TTC549 (cell line): Measurements from ENCODE around the gene TKT.

Experiments used
- FAIRE-seq: peaks from 2 replicates; lab custom pipeline; 2012; peaks lifted over from hg19 to GRCh38; lab: Jason Lieb, UNC

TKT gene

DNA sequence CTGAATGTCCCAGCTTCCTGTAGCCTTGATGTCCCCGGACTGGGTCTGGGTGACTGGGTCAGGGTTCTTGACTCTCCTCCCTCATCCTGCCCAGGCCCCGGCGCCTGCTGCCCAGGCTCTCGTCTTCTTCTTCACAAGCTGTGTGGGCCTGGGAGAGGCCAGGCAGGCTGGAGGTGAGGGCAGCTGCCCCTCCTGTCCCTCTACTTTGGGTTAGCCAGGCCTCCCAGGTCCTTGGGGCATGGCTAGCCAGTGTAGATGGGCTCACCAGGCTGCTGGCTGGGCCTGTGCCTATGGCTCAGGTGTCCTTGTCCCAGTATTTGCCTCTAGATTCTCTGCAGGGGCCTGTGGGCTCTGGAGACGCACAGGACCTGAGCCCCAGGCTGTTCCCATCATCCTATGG is 31.8 kb downstream of the TKT start:
- FAIRE-seq = no peak

DNA sequence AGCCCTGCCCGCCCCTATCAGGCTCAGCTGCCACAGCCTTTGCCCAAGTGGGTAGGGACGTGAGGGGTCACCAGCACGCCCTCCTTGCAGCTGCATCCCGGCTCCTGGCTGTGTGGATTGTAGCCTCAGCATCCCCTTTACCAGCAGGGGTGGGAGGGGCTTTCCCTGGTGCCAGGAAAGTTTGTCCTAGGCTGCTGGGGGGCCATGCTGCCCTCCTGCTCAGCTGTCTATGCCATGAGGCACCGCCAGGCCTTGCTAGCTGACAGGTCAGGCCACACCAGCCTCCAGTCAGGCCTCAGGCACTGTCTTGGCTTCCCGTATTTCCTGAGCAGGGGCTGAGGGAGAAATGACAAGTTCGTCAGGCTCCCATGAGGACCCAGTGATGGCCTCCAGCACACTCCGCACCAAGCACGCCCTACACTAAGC is 32.3 kb downstream of the TKT start:
- no peak for FAIRE-seq

DNA sequence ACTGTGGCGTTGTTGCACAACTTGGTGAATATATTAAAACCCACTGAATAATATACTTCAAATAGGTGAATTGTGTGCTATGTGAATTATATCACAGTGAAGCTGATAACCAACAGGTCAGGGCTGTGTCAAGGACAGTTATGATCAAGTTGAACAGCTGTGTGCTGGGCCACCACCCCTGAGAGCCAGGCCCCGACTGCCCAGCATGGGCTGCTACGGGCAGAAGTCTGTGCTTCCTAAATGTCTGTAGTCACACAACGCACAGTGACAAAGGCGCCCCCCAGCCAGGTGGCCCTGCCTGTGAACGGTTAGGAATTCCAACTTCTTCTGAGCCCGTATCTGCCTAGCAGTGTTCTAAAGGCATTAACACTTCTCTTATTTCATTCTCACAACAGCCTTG is 32.8 kb downstream of the TKT start:
- no peak for FAIRE-seq

DNA sequence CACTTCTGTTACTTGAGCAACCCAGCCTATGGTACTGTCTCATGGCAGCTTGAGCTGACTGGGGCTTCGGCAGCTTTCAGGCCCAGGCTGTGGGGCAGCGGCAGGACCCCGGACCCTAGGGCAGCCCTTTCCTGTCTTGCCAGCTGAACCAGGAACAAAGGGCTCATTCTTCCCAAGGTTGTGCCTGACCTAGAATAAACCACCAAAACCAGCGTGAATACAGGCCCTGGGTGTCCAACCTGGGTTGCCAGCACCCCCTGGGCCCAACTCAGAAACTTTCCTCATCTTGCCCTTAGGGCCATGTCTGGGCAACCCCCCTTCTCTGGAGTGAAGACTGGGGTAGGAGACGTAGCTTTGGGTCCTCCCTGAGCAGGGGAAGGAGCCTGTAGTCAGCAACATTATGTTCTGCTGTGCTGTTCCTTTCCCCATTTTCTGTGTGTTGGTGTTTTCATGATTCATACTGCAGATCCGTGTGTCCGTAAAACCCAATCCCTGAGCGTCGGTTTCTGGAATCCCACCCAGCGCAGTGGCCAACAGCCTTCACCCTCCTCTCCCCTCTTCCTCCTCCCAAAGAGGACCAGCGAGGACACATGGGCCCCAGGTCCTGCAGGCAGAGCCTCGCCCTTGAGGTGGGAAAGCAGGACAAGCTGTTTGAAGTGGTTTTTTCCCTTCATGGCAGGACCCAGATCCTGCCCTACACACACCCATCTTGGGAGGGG is 33.5 kb downstream of the TKT start:
- no peak for FAIRE-seq

DNA sequence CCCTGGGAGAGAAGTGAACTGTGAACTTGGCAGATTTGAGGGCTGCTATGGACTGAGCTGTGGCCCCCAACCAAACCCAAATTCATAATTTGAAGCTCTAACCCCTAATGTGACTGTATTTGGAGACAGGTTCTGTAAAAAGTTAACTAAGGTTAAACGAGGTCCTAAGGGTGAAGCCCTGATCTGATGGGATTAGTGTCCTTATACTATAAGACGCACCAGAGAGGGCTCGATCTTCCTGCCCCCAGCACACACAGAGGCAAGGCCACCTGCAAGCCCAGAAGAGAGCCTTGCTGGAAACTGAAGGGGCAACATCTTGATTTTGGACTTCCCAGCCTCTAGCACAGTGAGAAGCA is 34.0 kb downstream of the TKT start:
- no peak for FAIRE-seq

DNA sequence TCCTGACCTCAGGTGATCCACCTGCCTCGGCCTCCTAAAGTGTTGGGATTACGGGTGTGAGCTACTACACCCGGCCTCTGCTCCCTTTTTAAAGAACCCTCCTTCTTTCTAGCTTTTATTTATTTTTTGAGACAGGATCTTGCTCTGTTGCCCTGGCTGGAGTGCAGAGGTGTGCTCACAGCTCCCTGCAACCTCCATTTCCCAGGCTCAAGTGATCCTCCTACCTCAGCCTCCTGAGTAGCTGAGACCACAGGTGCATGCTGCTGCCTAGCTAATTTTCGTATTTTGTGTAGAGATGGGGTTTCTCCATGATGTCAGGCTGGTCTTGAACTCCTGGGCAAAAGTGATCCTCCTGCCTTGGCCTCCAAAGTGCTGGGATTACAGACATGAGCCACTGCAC is 34.5 kb downstream of the TKT start:
- no peak for FAIRE-seq

DNA sequence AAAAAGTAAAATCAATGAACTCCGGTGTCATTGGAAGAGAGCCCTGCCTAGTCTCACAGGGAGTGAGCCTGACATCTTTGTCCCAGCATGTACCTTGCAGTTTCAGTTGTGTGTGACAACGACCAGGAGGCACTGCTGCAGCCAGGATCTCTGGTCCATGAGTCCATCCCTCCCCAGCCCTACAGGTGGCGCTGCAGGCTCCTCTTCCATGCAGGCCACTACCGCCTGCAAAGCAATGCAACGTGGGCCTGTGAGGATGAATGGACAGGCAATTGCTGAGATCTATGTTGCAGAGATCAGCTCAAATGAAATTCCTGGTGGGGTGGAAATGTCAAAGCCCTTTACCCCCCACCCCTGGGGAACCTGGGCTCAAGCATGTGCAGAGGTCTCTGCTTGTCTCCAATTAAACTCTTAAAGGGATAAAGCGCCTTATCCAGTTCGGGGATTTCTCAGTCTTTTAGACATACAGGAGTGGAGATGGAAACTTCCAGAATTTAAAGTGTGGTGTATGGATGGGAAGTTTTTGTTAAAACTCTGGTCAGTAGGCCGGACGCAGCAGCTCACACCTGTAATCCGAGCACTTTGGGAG is 35.8 kb downstream of the TKT start:
- FAIRE-seq = peak; percentile 69

DNA sequence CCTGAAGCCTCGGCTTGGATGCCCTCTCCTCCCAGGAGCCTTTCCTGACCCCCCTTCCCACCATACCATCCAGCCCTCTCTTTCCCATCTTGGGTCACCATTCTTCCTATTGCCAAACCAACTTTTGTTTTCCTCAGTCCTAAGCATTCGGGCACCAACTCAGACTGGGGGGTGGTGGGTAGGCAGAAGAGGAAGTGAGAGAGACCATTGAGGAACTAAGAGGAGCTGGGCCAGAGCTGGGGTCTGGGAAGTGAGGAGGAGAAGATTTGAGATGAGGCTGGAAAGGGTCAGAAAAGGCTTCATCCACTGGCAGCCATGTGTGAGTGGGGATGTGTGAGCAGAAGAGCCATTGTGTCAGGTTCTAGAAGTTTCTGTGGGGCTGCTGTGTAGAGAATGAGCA is 37.7 kb downstream of the TKT start:
- FAIRE-seq = no peak

DNA sequence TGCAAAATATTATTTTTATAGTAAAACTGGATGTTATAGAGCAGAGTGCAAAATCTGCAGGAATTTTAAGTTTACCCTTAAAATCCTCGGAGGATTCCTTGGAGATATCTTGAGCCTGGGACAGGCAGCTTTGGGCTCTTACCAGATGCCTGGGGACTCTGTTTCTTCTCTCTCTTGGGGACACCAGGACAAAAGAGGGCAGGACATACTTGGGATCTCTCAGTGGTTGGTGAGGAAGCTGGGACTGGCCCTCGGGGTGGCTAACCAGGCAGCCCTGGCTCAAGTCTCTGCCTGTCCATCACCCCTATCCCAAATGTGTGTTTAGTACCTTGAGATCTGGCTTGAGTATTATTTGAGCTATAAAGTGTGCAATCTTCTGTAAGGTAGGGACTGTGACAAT is 38.6 kb downstream of the TKT start:
- FAIRE-seq = no peak

DNA sequence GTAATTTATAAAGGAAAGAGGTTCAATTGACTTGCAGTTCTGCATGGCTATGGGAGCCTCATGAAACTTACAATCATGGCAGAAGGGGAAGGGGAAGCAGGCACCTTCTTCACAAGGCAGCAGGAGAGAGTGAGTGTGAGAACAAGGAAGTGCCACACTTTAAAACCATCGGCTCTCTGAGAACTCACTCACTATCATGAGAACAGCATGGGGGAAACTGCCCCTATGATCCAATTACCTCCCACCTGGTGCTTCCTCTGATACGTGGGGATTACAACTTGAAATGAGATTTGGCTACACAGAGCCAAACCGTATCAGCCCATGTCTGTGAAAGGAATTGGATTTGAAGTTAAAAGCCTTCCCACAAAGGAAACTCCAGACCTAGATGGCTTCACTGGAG is 39.1 kb downstream of the TKT start:
- no peak for FAIRE-seq

DNA sequence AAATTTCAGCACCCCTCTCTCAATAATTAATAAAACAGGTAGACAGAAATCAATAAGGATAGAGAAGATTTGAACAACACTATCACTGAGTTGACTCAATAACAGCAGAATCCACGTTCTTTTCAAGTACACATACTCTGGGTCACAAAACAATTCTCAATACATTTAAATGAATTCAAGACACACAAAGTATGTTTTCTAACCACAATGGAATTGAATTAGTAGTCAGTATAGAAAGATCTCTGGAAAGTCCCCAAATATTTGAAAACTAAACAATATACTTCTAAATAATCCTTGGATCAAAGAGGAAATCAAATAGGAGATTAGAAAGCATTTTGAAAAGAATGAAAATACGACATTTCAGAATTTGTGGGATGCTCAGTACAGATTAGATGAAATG is 40.0 kb downstream of the TKT start:
- FAIRE-seq = no peak

DNA sequence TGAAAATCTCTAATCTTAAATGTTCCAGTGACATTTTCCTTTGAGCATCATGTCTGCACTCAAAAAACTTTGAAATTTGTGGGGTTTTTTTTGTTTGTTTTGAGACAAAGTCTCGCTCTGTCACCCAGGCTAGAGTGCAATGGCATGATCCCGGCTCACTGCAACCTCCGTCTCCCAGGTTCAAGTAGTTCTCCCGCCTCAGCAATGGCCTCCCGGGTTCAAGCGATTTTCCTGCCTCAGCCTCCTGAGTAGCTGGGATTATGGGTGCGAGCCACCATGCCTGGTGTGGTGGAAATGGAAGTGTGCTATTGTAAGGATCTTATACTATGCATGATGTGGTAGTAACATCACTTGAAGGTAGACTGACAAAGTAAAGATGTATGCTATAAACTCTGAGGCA is 42.5 kb downstream of the TKT start:
- no peak for FAIRE-seq

DNA sequence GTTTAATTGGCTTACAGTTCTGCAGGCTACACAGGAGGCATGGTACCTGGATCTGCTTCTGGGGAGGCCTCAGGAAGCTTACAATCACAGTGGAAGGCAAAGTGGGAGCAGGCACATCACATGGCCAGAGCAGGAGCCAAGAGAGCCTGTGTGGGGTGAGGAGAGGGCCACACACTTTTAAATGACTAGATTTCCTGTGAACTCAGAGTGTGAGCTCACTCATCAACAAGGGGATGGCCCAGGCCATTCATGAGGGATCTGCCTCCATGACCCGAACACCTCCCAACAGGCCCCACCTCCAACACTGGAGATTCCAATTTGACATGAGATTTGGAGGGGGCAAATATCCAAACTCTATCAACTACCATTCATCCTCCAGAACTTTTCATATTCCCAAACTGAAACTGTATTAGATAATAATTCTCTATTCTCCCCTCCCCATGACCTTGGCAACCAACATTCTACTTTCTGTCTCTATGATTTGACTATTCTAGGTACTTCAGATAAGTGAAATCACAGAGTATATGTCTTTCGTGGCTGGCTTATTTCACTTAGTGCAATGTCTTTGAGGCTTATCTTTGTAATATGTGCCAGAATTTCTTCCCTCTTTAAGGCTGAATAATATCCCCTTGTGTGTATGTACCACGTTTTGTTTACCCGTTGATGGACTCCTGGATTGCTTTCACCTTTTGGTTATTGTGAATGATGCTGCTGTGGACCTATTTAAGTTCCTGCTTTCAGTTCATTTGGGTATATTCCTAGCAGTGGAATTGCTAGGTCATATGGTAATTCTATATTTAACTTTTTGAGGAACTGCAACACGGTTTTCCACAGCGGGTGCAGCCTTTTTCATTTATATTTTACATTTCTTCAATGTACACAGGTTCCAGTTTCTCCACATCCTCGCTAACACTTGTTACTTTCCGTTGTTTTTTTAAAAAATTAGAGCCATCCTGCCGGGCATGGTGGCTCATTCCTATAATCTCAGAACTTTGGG is 43.8 kb downstream of the TKT start:
- FAIRE-seq = no peak

DNA sequence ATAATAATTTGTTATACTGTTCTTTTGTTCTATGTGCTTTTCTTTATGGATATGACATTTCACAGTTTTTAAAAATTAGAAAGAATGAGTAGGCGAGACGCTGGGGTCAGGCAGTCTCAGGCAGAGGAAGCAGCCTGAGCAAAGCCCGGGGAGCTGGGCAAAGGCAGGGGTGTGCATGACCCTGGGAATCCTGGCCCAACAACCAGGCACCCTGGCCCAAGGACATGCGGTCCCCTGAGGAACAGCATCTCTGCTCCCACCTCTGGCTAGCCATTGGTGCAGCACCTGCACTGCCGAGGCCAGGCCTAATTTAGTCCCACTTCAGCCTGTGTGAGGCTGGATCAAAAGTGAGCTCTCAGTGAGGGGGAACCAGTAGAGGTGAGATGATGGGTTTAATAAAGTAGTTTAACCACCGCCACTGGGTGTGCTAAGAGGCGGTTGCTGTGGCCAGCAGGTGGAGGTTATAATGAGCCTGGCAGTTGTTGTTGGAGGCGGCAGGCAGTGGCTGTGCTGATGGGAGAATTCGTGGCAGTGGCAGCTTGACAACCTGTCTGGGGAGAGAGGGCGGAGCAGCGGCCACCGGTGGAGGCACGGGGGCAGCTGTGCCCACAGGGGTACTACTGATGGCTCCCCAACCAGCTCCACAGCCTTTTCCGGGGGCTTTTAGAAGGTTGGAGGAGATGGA is 53.3 kb downstream of the TKT start:
- no peak for FAIRE-seq

DNA sequence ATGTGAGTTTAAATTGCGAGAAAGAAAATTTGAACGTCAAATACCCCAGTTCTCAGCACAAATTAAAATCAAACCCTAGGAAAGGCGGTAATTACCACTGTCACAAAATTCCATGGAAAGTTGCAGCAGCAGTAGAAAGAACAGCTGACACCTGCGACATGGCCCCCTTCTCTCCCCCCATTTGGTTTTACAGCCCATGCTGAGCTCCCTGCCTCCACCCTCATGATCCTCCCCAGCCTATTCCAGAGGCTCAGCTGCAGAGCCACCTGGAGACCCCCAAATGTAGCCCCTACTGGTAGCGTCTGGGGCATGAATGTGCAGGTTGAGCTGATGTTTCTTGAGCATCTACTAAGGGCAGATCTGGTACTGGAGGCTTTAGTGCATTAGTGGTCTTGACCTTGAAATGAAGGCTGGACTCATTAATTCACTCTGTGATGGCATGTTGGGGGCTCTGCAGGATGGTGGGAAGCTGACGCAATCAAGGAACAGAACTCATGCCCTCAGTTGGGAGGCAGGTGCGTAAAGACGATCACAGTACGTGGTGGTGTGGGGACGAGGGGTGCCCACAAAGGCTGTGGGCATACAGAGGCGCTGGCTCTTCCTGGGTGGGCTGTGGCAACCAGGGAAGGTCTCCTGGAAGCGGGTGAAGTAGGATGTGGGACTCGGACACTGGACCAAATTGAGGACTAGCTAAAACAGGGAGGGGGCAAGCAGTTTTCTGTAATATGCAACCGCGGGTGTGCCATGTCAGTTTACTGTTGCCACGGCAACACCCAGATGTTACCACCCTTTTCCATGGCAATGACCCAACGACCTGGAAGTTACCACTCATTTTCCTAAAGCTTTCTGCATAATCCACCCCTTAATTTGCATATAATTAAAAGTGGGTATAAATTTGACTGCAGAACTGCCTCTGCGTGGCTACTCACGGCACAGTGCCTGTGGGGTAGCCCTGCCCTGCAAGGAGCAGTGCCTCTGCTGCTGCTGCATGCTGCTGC is 55.0 kb downstream of the TKT start:
- no peak for FAIRE-seq

DNA sequence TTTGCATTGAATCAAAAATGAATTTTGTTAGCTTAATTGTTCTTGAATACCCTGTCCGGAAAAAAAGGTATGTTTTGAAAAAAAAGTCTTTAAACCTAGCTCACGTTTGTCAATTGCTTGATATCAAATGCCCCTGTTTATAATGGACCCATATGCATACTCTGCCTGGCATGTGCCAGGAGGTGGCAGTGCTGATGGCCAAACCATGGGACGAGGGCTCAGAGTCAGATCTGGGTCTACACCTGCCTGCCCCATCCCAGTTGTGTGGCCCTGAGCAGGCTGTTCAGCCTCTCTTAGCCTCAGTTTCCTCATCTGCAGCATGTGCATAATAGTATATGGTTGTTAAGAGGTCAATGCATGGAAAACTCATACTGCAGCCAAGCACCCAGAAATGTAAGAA is 56.0 kb downstream of the TKT start:
- no peak for FAIRE-seq

DNA sequence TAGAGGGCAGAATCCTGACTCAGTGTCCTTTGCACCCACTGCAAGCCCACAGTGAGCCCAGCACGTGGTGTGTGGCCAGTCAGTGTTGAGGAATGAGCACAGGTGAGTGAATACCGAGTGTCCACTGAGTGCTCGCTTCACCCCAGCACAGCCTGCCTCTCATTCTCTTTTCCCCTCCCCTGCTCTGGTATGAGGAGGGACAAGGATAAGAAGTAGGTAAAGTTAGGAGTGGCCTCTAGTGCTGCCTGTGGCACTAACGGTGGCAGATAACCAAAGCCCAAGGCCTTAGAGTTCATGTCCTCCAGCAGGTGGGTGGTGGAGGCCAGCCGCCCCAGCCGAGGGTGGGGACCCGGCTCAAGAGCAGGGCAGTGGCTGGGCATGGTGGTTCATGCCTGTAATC is 56.8 kb downstream of the TKT start:
- FAIRE-seq = no peak

DNA sequence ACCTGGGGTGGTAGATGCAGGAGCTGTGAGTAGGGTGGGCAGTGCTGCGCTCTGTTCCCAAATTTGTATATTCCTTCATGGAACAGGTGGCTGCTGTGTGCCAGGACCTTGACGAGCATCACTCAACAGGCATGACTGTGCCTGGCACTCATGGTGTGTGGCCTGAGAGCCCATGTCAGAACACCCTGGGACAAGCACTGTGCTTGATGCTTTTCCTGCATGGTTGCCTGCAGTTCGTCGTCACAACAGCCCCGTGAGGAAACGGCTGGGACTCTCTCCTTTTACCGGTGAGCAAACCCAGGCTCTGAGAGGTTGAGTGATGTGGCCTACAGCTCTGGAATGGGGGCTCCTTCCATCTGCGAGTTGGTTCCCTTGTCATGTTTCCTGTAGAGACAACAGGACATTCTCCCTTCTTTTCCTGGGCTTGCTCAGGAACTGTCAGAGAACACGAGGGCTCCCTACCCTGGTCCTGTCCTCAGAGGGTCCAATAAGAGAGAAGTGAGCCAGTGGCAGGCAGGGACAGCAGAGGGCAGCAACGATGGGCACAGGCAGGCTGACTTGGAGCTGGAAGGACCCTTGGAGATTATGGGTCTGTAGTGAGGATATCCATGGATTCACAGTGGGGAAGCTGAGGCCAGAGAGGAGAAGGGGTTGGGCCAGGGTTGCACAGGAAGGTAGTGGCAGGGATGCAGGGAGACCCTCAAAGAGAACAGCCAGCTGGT is 57.4 kb downstream of the TKT start:
- FAIRE-seq = no peak

DNA sequence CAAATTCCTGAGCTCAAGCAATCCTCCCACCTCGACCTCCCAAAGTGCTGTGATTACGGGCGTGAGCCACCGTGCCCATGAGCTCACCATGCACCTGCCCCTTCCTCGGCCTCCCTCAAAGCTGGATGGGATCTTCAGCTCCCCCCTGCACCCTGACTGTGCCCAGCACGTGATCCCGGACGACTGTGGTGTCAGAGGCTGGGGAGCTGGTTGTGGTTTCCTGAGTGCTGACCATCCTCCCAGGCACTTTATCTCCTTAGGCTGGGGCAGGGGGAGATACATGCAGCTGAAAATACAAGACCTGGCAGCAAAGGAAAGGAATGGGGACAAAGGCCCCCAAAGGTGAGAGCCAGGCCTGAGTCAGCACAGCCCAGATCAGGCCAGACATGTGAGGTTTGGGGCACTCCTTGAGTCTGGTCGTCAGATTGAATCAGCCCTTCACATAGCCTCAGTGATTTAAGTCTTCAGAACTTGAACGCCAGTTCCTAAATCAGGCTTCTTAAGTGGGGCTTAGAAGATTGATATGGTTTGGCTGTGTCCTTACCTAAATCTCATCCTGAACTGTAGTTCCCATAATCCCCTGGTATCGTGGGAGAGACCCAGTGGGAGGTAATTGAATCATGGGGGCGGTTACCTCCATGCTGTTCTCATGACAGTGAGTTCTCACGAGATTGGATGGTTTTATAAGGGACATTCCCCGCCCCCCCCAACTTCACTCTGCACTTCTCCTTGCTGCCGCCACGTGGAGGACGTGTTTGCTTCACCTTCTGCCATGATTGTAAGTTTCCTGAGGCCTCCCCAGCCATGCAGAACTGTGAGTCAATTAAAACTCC is 59.0 kb downstream of the TKT start:
- FAIRE-seq = no peak
